DND-41 (cell line): ENCODE data around the gene GALNT7.

Source experiments
- EZH2 ChIP-seq: IDR thresholded peaks from 3 replicates; pipeline ENCODE4 v1.6.1; 2012; ENCODE audit warnings: borderline replicate concordance, low read depth, mild to moderate bottlenecking, moderate library complexity, low read length, inconsistent platforms; ENCODE audit not compliant: severe bottlenecking
- TF ChIP-seq, protein P1 (sequence below): IDR thresholded peaks from 2 replicates; pipeline ENCODE4 v1.5.1; 2012; ENCODE audit warnings: borderline replicate concordance, low read length, moderate library complexity, mild to moderate bottlenecking; ENCODE audit not compliant: poor library complexity, severe bottlenecking; ENCODE audit errors: extremely low read depth

DNA sequence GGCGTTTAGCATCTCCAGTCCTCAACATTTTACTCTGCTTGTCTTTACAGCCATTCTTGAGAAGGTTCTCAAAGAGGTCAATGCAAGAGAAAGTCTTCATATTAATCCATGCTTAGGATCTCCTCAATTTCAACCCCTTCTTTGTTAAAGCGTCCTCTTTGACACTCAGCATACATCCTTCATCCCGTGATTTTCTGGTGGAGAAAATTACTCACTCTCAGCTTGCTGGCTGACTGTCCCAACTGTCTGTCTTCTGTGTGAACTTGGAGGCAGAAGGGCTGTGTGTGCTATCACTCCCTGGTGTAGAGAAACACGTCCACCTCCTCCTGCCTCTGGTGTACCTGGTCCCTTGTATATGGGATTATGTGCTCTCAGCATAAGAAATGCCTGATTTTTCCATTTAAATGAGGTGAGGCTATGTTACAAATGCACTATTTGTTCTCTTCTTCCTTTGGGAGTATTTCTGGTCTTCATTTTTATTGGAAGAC, 57.8 kb downstream of the GALNT7 start:
- TF ChIP-seq, protein P1, sequence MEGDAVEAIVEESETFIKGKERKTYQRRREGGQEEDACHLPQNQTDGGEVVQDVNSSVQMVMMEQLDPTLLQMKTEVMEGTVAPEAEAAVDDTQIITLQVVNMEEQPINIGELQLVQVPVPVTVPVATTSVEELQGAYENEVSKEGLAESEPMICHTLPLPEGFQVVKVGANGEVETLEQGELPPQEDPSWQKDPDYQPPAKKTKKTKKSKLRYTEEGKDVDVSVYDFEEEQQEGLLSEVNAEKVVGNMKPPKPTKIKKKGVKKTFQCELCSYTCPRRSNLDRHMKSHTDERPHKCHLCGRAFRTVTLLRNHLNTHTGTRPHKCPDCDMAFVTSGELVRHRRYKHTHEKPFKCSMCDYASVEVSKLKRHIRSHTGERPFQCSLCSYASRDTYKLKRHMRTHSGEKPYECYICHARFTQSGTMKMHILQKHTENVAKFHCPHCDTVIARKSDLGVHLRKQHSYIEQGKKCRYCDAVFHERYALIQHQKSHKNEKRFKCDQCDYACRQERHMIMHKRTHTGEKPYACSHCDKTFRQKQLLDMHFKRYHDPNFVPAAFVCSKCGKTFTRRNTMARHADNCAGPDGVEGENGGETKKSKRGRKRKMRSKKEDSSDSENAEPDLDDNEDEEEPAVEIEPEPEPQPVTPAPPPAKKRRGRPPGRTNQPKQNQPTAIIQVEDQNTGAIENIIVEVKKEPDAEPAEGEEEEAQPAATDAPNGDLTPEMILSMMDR, result no peak
- TF ChIP-seq EZH2, result no peak
